Hematopoietic multipotent progenitor cell treated with erythropoietin and hydrocortisone succinate and interleukin-3 and kit ligand, for 17 days (in vitro differentiated cells): ENCODE results near the gene PTF1A.

Experiments
- DNase-seq: peaks from one replicate; pipeline ENCODE4 v3.0.0-alpha.2; 2015; ENCODE audit warnings: low spot score

The PTF1A gene

DNA sequence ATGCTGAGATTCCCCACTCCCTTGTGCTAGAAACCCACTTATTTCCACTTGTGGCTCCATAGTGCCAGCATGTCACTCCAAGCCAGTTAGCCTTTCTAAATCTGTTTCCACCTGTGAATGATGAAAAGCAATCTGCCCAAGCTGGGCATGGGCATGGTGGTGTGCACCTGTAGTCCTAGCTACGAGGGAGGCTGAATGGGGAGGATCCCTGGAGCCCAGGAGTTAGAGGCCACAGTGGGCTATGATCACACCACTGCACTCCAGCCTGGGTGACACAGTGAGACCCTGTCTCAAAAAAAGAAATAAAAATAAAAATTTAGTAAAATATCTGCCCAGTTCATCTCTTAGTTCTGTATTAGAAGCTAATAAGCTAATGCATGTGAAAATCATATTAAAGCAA lies 5.0 kb upstream of the PTF1A start:
- DNase-seq: no peak

DNA sequence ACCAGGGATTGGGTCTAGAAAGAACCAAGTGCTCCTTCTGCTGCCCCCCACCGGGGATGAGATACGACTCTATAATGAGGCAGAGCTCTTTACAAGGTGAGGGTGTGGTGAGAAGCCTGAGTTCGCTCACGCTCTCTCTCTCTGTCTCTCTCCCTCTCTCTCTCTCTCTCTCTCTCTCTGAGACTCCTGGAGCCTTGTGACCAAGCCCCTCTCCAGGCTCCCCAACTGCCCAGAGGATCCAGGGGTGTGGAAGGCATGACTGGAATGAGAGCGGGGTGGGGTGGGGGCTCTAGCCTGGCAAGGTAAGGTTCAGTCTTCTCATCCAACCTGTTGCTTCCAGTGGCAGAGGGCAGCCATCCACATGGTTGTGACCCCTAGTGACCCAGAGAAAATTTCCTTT lies 3.1 kb upstream of the PTF1A start:
- no peak for DNase-seq

DNA sequence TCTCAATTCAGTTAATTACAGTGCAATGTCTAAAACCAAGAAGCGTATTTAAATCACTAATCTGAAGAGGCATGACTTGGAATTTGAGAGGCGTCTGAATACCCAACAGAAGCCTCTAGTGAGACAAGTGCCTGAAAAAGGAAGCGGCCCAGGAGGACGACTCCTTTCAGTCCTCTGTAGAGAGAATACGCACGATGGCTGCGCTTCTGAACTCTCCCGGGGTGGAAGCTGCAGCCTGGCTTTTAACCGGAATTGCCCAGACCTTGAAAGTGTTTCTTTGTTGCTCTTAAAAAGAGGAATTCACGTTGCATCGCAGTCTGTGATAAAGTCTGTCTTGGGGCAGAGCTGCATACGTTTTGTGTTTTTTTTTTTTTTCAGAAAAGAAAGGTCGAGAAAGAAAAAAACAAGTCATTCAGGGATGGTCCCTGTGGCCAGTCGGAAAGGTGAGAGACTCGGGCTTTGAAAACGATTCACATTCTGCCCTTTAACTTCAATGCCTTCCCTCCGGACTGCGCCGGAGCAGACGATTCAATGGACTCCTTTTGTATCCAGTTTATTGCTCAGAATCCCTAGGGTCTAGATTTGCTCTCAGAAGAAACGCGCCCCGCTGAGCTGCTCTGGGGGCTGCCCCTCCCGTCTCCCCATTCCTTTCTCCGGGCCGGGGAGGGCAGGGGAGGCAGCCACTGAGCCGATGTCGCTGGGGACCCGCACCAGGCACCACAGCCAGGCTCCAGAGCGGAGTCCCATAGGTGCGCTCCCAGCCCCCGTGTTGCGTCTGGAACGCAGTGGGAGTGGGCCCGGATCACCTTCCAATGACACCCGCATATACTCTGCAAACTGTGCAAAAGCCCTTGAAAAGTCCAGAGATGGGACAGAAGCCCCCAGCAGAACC lies 994 bp upstream of the PTF1A start:
- DNase-seq: no peak

DNA sequence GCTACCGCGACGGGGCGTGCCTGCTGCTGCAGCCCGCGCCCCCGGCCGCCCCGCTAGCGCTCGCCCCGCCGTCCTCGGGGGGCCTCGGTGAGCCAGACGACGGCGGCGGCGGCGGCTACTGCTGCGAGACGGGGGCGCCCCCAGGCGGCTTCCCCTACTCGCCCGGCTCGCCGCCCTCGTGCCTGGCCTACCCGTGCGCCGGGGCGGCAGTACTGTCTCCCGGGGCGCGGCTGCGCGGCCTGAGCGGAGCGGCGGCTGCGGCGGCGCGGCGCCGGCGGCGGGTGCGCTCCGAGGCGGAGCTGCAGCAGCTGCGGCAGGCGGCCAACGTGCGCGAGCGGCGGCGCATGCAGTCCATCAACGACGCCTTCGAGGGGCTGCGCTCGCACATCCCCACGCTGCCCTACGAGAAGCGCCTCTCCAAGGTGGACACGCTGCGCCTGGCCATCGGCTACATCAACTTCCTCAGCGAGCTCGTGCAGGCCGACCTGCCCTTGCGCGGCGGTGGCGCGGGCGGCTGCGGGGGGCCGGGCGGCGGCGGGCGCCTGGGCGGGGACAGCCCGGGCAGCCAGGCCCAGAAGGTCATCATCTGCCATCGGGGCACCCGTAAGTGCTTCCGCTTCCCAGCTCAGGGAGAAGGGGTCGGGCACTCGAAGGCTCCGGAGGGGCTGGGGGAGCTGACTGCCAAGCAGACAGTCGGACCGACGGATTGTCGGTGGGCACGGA lies 761 bp downstream of the PTF1A start:
- no peak for DNase-seq

DNA sequence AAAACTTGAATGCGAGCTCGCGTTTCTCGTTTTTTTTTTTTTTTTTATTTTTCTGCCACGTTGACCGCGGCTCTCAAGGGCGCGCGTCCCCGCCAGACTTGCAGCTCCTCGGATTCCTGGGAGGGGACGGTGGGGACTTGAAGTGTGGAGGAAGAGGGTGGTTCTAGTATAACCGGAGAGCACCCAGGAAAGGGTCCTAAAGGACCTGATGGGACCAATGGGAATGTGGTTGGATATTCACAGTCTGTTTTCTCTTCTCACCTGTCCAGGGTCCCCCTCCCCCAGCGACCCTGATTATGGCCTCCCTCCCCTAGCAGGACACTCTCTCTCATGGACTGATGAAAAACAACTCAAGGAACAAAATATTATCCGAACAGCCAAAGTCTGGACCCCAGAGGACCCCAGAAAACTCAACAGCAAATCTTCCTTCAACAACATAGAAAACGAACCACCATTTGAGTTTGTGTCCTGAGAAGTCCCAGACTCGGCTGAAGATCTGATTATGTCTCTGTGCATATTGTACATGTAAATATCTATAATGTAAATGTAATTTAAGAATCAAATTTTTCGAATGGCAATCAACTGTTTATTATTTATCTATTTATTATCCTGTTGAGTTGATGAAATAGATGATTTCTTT lies 1.4 kb downstream of the PTF1A start:
- DNase-seq: no peak

DNA sequence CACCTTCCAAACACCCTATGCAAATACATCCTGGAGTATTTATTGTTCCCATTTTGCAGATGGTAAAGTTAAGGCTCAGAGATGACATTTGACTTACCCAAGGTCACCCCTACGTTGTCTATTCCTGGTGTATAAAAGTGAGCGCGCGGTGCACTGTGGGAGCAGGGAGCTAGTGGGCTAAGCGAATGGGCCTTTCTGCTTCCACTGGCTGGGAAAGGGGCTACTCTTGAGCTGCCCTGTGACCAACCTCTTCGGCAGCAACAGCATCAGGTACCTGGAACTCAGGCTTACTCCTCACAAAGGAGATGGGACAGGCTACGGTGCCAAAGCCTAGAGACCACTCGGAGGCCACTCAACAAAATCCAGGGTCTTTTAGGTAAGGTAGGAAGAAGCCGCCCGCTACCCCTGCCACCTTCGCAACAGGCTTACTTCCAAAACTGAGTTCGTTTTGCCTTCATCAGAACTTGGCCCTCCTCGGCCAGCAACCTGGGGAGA lies 2.4 kb downstream of the PTF1A start:
- no peak for DNase-seq

DNA sequence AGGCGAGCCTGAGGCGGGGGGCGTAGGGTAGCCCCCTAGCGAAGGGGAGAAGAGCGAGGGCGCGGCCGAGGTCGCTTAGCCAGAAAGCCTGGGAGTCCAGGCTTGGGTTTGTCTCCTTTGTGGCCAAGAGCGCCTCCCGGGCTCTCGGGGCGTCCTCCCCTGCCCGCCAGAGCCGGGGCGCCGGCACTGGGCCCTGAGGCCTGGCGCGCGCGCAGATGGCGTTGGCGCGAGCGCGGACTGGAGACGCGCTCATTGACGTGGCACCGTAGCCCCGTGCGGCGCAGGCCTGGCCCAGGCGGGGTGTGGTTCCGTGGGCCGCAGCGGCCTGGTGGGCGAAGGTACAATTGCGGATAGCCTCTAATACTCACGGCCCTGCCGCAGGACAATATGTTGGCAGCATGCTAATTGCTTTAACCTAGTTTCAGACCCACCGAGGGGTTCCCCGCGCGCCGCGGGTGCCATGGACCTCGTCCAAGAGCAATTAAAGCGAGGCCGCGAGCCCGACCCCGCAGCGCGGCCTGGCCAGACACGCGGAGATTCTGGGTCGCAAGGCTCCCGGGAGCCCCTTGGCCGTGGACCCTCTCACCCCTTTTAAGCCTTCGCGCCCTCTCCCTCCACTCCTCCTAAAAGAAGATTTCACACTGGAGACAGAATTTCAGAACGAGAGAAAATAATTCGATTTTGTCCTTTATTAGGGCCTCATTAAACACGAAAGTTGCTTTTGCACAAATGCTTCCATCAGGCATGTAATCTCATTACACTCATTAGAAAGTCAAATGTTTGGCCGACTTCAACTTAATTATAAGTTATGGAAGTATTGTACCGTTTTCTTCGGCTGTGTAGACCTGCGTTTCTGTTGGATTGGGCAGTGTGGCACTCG lies 3.1 kb downstream of the PTF1A start:
- no peak for DNase-seq

DNA sequence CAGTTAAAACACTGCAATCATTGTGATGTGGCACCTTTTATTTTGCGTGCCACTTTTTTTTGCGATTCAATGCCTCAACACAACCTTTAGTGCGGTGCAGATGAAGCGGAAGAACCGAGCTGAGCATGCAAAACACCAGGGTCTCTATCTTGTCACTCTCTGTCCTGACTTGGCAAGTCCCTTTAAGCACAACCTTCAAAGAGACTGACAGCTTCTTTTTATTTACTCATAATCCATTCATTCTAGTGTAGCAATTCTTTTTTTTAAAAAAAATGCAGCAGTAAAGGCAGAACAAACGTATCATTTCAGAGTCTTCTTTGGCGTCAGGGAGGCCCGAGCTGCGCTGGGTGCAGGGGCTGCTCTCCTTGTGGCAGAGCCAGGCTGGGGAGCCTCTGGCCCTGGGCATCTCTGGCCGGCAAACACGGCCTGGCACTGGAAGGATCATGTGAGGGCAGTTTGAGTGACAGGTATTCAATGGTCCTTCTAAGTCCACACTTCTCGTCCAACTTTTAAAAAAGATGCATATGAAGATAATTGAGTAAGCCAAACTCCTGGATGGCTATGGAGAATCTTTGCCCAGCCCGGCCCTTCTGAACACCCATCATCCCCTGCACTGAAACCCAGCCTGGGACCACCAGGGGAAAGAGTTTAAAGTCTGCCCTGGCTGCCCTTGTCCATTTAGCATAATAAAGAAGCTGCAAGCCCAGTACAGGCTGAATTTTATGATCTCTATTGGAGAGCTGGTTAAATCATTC lies 3.9 kb downstream of the PTF1A start:
- DNase-seq: no peak

DNA sequence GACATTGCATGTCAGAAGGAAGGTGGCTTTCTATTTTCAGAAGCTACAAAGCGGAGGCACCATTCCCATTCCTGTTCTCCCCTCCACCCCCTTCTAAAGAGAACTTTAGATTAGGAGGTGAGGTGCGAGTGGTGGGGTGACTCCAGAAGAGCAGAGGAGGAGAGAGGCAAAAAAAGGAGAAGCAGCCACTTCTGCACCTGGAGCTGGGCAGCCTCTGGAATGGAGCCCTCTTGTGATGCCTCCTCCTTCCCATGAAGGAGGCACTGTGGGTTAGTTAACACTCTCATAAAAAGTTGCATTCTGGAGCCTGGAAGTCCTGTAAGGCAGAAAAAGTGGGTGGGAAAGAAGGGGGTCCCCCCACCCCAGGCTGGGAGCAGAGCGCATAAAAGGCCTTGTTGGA lies 4.8 kb downstream of the PTF1A start:
- DNase-seq: no peak

DNA sequence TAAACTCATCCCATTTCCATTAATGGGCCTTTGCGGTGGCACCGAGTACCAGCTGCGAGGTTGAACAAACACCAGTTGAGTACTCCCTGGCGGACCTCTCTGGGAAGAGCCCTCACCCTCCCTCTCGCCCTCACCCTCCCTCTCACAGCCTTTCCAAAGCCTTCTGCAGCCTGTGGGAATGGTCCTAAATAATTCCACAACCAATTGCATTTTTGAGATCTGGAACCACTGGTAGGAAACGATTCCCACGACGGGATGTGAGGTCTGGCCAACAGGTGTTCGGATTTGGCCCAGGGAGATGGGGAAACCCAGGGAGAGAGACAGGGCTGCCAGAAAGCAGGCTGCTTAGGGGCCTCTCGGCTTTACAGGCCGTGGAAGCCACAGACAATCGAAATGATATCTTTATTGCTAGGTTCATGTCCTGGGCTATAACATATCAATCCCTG lies 5.3 kb downstream of the PTF1A start:
- no peak for DNase-seq

DNA sequence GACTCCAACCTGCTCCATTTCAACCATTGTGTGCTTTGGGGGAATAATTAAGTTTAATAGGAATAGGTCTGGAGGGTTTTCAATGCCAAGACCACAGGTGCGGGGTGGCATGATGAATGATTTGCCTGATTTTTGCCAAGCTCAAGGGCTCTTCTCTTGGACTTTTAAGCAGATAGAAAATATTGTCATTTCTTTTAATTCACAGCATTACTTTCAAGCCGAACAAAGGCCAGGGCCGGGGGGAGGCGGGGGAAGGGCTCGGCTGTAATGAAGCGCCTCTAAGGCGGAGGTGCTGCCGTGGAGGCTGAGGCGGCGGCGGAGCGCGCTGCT lies 6.5 kb downstream of the PTF1A start:
- no peak for DNase-seq

DNA sequence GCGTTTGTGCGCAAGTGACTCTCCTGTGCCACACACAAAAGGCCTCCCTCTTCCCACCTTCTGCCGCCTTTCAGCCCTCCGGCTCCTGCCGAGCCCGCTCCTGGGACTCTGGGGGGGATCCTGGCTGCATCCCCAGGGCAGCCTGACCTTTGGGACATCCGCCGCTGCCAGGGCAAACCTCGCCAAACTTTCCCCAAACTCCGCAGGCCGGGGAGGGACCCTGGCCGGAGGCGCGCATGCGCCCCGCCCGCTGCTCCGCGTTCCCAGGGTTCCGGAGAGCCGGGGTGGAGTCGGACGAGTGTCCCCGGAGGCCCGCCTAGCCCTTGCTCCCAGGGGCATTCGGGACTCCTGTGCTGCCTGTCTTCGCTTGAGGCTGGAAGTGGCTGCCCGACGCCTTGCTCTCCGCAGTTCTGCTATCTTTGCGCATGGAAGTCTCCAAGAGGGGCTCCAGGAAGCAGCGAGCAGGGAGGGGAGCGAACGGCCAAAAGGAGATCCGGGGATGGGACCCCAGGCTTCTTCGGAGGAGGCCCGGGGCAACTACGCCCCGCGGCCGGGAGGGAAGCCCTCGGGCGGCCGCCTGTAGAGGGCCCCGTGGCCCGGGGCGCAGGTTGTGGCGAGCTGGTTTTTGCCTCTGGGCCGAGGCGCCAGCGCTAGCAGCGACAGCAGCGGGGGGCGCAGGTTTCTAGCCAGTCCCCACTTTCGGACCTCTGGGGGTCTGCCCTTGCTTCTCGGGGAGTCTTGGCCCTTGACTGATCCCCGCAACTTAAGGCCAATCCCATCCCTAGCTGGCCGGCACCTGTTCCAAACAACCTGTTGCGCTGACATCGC lies 7.0 kb downstream of the PTF1A start:
- no peak for DNase-seq

DNA sequence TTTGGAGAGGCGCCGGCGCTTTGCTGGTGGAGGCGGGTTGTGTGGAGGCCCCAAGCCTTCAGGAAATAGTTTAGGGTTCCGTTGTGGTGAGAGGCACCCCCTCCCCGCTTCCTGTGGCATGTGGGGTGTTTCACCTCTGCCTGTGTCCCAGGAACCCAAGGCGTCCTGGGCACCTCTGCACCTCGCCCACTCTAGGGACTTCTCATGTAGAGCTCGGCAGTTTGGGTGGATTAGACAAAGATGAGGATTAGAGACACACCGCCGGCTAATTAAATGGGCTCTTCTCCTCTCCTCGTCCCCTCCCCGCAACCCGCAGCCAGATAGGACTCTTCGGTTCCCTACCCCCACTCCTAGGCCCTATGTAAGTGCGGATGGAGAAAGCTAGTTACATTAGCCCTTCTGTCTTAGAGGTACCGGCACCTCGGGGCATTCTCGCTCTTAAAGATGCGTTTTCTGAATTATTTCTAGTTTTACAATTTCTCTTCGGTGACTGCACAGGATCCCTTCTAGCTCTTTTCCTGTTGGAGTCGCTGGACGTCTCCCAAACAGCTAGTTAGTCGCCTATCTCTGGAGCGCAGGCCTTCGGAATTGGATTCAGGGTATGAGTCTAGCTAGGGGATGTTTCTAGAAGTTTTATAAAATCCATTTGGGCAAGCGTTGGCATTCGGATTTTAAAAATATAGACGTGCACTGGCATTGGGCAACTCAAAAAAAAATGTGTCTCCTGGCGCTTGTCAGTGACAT lies 7.8 kb downstream of the PTF1A start:
- no peak for DNase-seq

DNA sequence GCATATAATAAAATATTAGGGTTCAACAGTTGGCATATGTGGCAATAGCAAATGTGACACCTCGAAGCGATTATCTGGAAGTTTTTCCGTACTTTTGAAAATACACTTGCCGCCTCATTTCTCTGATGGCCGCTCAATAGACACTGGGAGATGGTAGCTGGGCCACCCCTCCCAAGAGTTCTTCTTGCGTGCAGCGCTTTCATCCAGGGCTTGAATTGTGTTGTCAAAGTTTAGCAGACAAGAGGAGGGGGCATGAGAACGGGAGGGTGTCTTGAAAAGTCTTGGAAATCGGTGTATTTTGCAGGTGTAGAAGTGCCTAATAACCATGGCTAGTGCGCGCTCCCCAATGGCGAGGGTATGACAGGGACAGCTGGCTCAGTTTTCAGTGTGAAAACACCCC lies 8.5 kb downstream of the PTF1A start:
- no peak for DNase-seq

DNA sequence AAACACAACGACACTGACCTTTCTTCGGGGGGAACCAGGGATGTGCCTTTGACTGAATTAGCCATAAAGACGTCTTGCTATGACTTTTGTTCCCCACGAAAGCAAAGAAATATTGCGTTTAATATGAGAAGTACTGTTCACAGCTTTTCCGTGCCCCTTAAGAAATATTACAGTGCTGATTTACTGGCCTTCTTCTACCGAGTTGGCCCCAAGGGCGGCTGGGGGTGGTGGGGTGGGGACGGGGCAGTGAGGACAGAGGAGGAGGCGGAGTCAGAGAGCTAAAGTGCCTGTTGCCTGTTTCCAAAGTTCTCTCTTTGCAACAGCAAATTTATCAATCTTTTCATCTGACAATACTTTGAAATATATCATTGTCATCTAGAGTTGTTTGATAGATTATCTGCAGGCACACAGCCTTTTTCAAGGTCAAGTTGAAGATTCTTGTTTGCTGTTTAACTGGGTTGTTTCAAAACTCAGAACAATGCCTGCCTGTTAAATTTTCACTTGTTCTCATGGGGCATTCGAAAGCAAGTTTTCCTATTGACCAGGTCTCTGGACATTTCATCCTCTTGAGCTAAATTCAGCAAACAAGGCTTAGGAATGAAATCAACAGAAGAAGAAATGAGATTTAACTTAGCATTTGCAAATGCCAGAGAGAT lies 9.0 kb downstream of the PTF1A start:
- no peak for DNase-seq

DNA sequence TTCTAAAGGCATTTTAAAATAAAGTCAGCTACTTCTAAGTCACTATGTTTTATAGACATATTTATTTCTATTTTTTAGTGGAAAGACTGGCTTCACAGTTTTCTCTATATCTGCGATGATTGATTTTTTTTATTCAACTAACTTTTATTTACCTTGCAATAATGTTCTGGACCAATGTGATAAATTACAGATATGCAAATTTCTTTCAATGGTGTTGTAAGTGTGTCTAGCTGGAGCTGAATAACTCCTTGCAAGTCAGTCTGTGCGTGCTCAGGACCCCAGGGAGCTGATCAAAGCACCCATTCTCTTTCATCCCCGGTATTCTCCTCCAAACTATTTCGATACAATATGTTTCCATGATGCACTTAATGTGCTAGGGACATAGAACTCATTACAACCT lies 9.7 kb downstream of the PTF1A start:
- DNase-seq: no peak

DNA sequence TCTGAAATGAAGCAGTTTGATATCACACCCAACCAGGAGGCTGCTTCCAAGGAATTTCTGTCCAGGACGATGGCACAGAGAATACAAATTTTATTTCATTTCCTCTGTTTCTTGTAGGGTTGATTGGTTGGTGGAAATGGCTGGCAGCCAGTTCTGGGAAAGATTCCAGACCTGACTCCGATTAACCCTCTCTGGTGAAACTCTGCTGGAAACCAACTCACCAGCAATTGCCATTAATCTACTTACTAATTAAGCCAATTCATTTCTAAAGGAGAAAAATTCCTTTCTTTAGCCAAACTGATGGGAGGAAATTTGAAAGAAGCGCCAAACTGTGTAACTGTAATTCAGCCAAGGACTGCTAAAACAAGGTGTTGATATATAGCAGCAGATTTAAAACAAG lies 10.7 kb downstream of the PTF1A start:
- DNase-seq: no peak

DNA sequence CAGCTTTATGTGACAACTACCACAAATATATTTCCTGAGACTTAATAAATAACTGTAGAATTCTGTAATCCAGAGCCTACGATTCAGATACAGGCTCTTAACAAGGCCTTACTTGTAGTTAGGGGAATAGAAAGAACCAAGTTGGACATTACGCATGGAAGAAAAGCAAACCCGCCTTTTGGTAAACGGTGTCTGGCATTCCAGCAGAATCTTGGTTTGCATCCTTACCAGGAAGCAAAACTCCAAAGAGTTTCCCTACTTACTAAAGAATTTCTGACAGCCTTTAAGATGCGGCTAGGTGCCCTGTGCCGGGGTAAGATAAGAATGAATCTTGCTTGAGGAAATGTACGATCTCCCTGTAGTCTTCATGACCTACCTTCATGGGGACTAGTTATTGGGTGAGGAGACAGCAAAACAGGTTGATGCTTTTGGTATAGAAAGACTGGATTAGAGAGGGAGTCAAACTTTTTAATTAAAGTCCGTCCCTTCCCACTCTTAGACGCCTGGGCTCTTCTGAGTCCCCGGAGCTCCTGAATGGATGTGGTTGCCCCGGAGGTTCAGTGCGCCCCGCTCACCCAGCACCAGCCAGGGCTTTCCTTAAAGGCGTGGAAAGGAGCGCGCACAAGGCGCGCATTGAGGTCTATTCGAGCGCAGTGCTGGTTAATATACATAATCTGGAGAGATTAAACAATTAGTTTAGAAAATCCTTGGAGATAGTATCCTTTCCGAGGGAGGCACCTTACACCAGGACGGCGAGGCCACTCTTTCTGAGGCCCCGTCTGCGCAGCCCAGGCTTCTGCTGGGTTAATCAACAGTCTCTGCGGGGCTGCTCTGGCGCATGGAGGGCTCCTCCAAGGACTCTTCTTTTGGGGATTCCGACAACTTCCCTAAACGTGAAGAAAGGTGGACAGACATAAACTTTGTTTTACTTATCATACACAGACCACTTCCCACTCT lies 11.5 kb downstream of the PTF1A start:
- DNase-seq: no peak
